ENCODE measurements around the gene PNCK. TPM values are rescaled to one million over a fixed set of nuclear protein-coding genes. Genes with fewer than 3 reads are reported as not detected.
"Not testable (repeated sequence)": the region's sequence is repeated elsewhere in the genome, so short reads cannot be mapped to it uniquely, and the experiment has no call there.

The PNCK gene
- total RNA-seq, 1 donor from 2014 or later, result 0.84 TPM

DNA sequence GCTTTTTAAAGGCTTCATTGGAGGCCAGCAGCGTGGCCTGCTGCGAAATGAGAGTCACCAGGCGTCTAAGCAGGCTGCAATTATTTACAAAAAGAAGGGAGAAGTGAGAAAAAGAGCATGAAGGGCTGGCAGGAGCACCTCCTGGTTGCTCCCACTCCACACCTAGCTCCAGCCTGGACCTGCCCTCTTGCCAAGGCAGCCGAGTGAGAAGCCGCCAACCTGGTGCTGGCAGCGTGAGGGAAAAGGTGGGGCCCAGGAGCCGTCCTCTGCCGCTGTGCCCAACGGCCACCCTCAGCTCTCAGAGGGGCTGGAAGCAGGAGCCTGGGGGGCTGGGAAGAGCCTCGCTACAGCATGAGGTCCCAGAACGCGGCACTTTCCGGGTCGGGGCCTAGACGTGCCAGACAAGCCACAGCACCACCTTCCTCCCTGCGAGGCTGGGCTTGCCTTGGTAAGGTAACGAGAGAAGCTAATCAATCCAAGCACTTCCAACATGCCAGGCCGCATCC, 30.5 kb upstream of the PNCK start:
- Mint-ChIP-seq H3K4me3 (no peak overlapping the region), H3K36me3 (ENCODE audit: low read depth) (peaks cover 15% of the 10 kb centered on the region), H3K4me1 (peaks cover 3% of the 10 kb centered on the region), H3K27me3 (no peaks in the 10 kb centered on the region), H3K27ac (no peak overlapping the region), H3K9me3 (no peaks in the 10 kb centered on the region)
- intact Hi-C loops (cut with micrococcal nuclease), result no loop called here
- DNase-seq, result no peak

DNA sequence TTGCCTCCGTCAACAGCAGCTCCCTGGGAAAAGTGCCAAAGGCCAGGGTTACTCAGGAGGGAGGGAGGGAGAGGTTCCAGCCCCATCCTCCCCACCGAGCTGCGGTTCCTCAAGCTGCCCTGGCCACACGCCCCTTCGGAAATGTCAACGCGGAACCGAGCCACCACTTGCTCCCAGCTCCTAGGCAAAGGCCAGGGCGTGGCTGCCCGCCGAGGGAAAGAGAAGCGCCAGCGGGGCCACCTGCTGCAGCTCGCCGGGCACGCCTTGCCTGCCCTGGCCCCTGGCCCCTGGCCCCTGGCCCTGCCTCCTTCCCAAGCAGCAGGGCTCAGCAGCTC, 29.4 kb upstream of the PNCK start:
- H3K27me3 Mint-ChIP-seq, result no peaks in the 10 kb centered on the region
- no peaks in the 10 kb centered on the region for H3K9me3 Mint-ChIP-seq
- H3K27ac Mint-ChIP-seq, result no peak overlapping the region
- DNase-seq, result no peak
- intact Hi-C loops (cut with micrococcal nuclease), result no loop called here
- H3K4me3 Mint-ChIP-seq, result no peak overlapping the region
- H3K36me3 Mint-ChIP-seq (ENCODE audit: low read depth), result peaks cover 15% of the 10 kb centered on the region
- peaks cover 3% of the 10 kb centered on the region for H3K4me1 Mint-ChIP-seq

DNA sequence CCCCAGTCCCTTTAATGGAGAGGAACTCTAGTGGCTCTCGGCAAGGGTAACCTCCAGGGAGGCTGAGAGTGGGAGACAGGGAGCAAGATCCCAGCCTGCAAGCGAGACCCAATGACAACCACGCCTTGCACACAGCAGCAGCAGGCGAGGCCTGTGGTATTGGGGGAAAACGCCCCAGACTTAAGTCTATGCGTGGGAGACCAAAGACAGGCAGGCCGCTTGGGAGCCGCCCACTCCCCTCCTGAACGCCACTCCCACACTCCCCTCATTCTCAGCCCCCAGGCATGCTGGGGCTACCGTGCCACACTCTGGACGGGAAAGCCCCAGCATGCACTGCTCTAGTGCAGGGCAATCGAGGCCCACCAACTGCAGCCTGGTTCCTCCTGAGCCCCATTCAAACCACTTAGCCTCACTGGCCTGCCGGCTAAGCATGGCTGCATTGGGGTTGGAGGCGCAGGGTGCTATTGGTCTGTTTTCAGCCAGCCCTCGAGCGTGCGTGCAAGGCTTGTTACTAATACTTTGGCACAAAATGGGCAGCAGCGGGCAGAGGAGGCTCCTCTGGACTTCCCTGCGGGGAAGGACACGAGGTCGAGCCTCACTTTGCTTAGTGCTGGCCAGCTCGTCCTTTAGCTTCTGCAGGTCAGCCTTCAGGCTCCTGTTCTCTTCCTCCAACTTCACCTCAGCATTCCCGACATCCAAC, 28.9 kb upstream of the PNCK start:
- Mint-ChIP-seq H3K4me1 (peaks cover 3% of the 10 kb centered on the region), H3K4me3 (no peak overlapping the region), H3K27me3 (no peaks in the 10 kb centered on the region), H3K9me3 (no peaks in the 10 kb centered on the region), H3K36me3 (ENCODE audit: low read depth) (peaks cover 16% of the 10 kb centered on the region), H3K27ac (no peak overlapping the region)
- no peak for DNase-seq
- intact Hi-C loops (cut with micrococcal nuclease), result no loop called here

GRCh38 chrX:153701706-153702105, 28.1 kb upstream of the PNCK start:
- Mint-ChIP-seq H3K4me3 (no peak overlapping the region), H3K27me3 (no peaks in the 10 kb centered on the region), H3K4me1 (peaks cover 3% of the 10 kb centered on the region), H3K9me3 (no peaks in the 10 kb centered on the region), H3K36me3 (ENCODE audit: low read depth) (peaks cover 14% of the 10 kb centered on the region), H3K27ac (no peak overlapping the region)
- DNase-seq, result no peak
- intact Hi-C loops (cut with micrococcal nuclease), result no loop called here

DNA sequence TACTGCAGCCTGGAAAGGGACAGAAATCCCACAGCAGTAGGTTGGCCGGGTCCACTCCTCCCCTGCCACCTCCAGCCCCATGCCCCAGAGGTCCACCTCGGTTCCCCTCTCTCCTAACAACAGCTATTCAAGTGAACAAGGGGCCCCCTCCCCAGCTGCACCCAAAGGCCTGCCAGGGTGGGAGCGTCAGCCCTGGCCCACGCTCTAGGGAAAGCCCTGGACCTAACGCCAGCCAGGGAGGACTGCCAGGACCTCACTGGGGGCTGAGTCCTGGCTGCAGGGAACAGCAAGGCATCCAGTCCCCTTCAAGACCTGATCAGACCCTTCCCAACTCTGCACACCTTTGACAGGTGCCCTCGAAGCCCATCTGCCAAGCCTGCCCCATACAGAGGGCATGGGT, 27.4 kb upstream of the PNCK start:
- H3K27me3 Mint-ChIP-seq, result no peaks in the 10 kb centered on the region
- no peak overlapping the region for H3K4me3 Mint-ChIP-seq
- no peak for DNase-seq
- no peaks in the 10 kb centered on the region for H3K9me3 Mint-ChIP-seq
- H3K27ac Mint-ChIP-seq, result no peak overlapping the region
- peaks cover 9% of the 10 kb centered on the region for H3K36me3 Mint-ChIP-seq (ENCODE audit: low read depth)
- H3K4me1 Mint-ChIP-seq, result no peaks in the 10 kb centered on the region
- intact Hi-C loops (cut with micrococcal nuclease), result no loop called here

DNA sequence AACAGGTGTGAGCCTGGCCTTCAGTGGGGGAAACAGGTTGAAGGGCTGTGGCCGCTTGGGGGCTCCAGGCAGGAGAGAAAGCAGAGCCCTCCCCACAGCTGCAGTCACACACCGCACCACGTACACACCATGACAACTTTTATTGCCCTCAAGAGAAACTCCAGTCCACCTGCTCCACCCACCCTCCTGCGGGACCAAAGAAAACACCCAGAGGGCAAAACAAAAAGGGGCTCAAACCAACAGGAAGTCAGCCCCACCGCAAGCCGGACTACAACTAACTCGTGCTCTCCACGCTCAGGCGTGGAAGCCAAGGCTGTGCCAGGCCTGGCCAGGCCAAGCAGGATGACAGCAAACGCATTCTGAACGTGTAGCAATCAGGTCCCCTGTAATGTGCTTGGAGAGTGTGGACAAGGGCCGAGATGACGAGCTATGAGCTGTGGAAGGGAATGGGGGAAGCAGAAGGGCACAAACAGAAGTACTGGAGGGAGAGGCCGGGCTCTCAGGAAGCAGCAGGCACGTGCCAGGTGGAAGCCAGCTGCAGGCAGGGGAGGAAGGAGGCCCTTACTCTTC, 26.8 kb upstream of the PNCK start:
- Mint-ChIP-seq H3K4me1 (no peaks in the 10 kb centered on the region), H3K9me3 (no peaks in the 10 kb centered on the region), H3K36me3 (ENCODE audit: low read depth) (peaks cover 9% of the 10 kb centered on the region), H3K27ac (no peak overlapping the region), H3K27me3 (no peaks in the 10 kb centered on the region), H3K4me3 (no peak overlapping the region)
- DNase-seq, result no peak
- intact Hi-C loops (cut with micrococcal nuclease), result no loop called here

- H3K4me1 Mint-ChIP-seq; H3K27me3 Mint-ChIP-seq; H3K27ac Mint-ChIP-seq; DNase-seq; H3K36me3 Mint-ChIP-seq (ENCODE audit: low read depth); H3K9me3 Mint-ChIP-seq; H3K4me3 Mint-ChIP-seq; intact Hi-C loops (cut with micrococcal nuclease): not testable (repeated sequence)
Observed at GRCh38 chrX:153699784-153700371, 26.3 kb upstream of the PNCK start.

DNA sequence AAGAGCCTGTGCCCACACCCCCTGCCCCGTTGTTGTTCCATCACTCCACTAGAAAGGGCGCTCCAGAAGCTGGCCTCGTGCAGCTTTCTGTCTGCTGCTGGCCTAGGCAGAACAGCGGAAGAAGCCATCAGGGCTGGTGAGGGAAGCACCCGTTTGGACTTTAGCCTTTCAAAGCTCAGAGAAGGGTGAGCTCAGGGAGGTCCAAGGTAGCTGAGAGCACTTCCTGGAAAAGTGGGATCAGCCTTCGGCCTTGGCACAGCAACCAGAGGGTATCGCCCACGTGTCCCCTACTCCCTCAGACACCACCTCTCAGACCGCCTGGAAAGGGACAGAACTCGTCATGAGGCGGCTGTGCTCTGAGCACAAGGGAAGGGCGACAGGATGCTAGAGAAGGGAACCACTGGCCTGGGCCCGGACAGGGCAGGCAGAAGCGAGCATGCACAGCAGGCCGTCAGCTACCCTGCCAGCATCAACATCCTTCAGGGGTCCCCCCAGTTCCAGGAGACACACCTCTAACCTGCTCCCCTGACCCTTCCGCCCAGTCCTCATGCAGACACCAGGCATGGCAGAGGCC, 25.7 kb upstream of the PNCK start:
- intact Hi-C loops (cut with micrococcal nuclease); H3K4me1 Mint-ChIP-seq; H3K36me3 Mint-ChIP-seq (ENCODE audit: low read depth); DNase-seq; H3K9me3 Mint-ChIP-seq; H3K4me3 Mint-ChIP-seq; H3K27me3 Mint-ChIP-seq; H3K27ac Mint-ChIP-seq: not testable (repeated sequence)

DNA sequence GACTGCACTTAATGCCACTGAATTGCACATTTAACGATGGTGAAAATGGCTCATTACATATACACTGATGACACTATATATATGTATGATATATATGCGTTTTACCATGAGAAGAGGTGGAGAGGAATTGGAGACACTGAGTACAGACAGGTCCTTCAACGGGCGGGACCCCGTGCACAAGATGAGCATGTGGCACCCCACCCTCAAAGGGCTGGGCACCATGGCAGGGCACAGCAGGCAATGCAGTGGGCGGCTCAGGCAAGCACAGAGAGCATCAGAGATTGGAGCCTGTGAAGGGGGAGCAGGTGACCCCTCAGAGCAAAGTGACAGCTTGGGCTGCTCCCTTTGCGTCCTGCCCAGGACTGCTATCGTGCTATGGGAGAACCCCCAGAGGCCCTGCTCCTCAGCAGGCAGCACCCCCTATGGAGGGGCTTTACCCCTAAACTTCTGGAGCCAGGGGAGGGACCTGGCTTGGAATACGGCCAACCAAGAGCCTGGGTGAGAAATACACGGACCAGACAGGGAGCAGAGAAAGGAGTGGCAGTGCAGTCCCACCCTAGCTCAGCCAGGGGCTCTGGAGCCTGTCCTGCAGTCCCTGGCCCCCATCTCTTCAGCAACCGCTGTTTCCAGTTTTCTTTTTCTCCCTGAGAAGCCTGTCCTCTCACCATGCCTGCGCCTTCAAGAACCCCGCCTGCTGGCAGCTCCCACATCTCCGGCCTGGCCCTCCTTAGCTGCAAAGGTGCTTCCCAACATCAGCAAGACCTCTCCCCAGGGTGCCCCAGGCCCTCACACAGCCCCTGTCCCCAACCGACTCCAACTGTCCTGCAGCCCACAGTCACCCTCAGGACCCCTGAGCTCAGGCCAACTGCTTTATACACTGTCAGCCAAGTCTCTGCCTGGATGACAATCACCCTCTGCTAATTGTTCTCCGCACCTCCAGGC, 24.6 kb upstream of the PNCK start:
- Mint-ChIP-seq H3K4me1 (no peaks in the 10 kb centered on the region), H3K9me3 (no peaks in the 10 kb centered on the region), H3K27me3 (no peaks in the 10 kb centered on the region), H3K4me3 (no peak overlapping the region), H3K27ac (no peak overlapping the region), H3K36me3 (ENCODE audit: low read depth) (peaks cover 7% of the 10 kb centered on the region)
- DNase-seq, result no peak
- intact Hi-C loops (cut with micrococcal nuclease), result no loop called here

GRCh38 chrX:153696986-153697722, 23.5 kb upstream of the PNCK start:
- DNase-seq; H3K9me3 Mint-ChIP-seq; intact Hi-C loops (cut with micrococcal nuclease); H3K27me3 Mint-ChIP-seq; H3K27ac Mint-ChIP-seq; H3K4me3 Mint-ChIP-seq; H3K36me3 Mint-ChIP-seq (ENCODE audit: low read depth); H3K4me1 Mint-ChIP-seq: not testable (repeated sequence)

DNA sequence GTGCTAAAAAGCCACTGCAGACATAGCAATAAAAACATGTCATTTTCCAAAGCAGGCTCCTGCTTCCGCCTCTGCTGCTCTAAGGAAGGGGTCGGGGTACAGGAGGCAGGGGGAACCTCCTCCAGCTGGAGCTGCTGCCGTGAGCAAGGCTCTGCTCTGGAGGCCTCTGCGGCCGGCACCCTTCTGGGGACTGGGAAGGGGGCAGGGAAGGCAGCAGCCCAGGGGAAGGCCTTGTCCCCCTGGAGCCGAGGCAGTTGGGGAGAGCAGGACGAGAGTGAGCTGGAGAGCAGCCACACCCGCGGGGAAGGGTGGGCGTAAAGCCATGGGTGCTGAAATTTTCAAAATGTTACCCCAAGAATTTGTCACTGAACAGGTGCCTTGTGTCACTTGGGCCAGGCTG, 22.9 kb upstream of the PNCK start:
- H3K36me3 Mint-ChIP-seq (ENCODE audit: low read depth); DNase-seq; H3K9me3 Mint-ChIP-seq; H3K27ac Mint-ChIP-seq; H3K4me1 Mint-ChIP-seq; intact Hi-C loops (cut with micrococcal nuclease); H3K27me3 Mint-ChIP-seq; H3K4me3 Mint-ChIP-seq: not testable (repeated sequence)

DNA sequence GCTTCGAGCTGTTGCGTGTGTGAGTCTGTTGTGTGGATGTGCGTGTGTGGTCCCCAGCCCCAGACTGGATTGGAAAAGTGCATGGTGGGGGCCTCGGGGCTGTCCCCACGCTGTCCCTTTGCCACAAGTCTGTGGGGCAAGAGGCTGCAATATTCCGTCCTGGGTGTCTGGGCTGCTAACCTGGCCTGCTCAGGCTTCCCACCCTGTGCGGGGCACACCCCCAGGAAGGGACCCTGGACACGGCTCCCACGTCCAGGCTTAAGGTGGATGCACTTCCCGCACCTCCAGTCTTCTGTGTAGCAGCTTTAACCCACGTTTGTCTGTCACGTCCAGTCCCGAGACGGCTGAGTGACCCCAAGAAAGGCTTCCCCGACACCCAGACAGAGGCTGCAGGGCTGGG, 22.5 kb upstream of the PNCK start:
- peaks cover 7% of the 10 kb centered on the region for H3K36me3 Mint-ChIP-seq (ENCODE audit: low read depth)
- H3K9me3 Mint-ChIP-seq, result no peaks in the 10 kb centered on the region
- intact Hi-C loops (cut with micrococcal nuclease), result no loop called here
- H3K4me1 Mint-ChIP-seq, result no peaks in the 10 kb centered on the region
- no peak overlapping the region for H3K4me3 Mint-ChIP-seq
- H3K27me3 Mint-ChIP-seq, result no peaks in the 10 kb centered on the region
- DNase-seq, result no peak
- no peak overlapping the region for H3K27ac Mint-ChIP-seq

DNA sequence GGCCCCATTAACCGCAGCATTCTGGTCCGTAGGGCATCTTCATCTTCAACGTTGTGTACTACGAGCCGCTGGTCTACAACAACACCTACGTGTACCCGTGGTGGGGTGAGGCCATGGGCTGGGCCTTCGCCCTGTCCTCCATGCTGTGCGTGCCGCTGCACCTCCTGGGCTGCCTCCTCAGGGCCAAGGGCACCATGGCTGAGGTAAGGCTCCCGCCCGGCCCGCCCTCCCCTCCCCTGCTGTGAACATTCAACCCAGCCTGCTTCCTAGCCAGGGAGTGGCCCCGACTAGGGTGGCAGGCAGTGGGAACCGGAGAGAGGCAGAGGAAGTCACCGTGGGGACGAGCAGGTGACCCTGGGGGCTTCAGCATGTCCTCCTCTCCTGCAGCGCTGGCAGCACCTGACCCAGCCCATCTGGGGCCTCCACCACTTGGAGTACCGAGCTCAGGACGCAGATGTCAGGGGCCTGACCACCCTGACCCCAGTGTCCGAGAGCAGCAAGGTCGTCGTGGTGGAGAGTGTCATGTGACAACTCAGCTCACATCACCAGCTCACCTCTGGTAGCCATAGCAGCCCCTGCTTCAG, 21.2 kb upstream of the PNCK start:
- no peak for DNase-seq
- intact Hi-C loops (cut with micrococcal nuclease), result no loop called here
- no peaks in the 10 kb centered on the region for H3K9me3 Mint-ChIP-seq
- peaks cover 3% of the 10 kb centered on the region for H3K27me3 Mint-ChIP-seq
- H3K36me3 Mint-ChIP-seq (ENCODE audit: low read depth), result peaks cover 5% of the 10 kb centered on the region
- H3K4me3 Mint-ChIP-seq, result no peak overlapping the region
- no peak overlapping the region for H3K27ac Mint-ChIP-seq
- H3K4me1 Mint-ChIP-seq, result no peaks in the 10 kb centered on the region
